ENCODE results near the gene MCL1.

MCL1 gene

GRCh38 chr1:150555198-150555970 lies 24.0 kb downstream of the MCL1 start:
- peak; percentile 15 for DNase-seq

GRCh38 chr1:150554086-150554452 lies 25.3 kb downstream of the MCL1 start:
- no peak for DNase-seq

- peak; percentile 40 for DNase-seq
These were observed 25.9 kb downstream of the MCL1 start for GRCh38 chr1:150553392-150554085.

GRCh38 chr1:150552911-150553289 lies 26.5 kb downstream of the MCL1 start:
- peak; percentile 40 for DNase-seq

GRCh38 chr1:150552128-150552910 lies 27.1 kb downstream of the MCL1 start:
- DNase-seq, result peak; percentile 84

- DNase-seq, result no peak
These were observed 27.7 kb downstream of the MCL1 start for GRCh38 chr1:150551784-150552127.

- DNase-seq, result peak; percentile 52
These were observed 28.2 kb downstream of the MCL1 start for GRCh38 chr1:150551051-150551783.

GRCh38 chr1:150550222-150551050 lies 29.0 kb downstream of the MCL1 start:
- peak; percentile 86 for DNase-seq

GRCh38 chr1:150549496-150550221 lies 29.8 kb downstream of the MCL1 start:
- DNase-seq, result no peak

- peak; percentile 85 for DNase-seq
These were observed 30.5 kb downstream of the MCL1 start, which contains the start of gene ADAMTSL4 for GRCh38 chr1:150548632-150549495. Gene ADAMTSL4 (plus strand): TSS chr1:150549408. CDS start chr1:150552289, 2,881 bp downstream.

- DNase-seq, result no peak
These were observed 31.1 kb downstream of the MCL1 start for GRCh38 chr1:150548324-150548631.

- no peak for DNase-seq
These were observed 33.0 kb downstream of the MCL1 start for GRCh38 chr1:150546294-150546937.

- DNase-seq, result no peak
These were observed 33.9 kb downstream of the MCL1 start for GRCh38 chr1:150545486-150546032.

- no peak for DNase-seq
These were observed 35.2 kb downstream of the MCL1 start for GRCh38 chr1:150544204-150544603.

- peak; percentile 64 for DNase-seq
These were observed 35.8 kb downstream of the MCL1 start for GRCh38 chr1:150543500-150544143.

- DNase-seq, result no peak
These were observed 41.4 kb downstream of the MCL1 start for GRCh38 chr1:150537732-150538684.

- no peak for DNase-seq
These were observed 42.3 kb downstream of the MCL1 start for GRCh38 chr1:150536836-150537731.

Data from left hindlimb (tissue), 1 donor.